ENCODE measurements around the gene SPATA13.

Gene SPATA13

GRCh38 chr13:24148414-24149235 lies 11.9 kb upstream of the SPATA13 start:
- Histone ChIP-seq H3K27me3 (no peaks in the 10 kb centered on the region), H3K9me3 (no peaks in the 10 kb centered on the region), H3K4me3 (no peak overlapping the region), H3K27ac (no peak overlapping the region), H3K36me3 (no peaks in the 10 kb centered on the region), H3K4me1 (peaks cover 0 to 6% (median 0%) of the 10 kb centered on the region in 4 donors)
- intact Hi-C loops (cut with DNase I; ENCODE audit: low total_unique reads), result no loop called here
- TF ChIP-seq, protein P1, sequence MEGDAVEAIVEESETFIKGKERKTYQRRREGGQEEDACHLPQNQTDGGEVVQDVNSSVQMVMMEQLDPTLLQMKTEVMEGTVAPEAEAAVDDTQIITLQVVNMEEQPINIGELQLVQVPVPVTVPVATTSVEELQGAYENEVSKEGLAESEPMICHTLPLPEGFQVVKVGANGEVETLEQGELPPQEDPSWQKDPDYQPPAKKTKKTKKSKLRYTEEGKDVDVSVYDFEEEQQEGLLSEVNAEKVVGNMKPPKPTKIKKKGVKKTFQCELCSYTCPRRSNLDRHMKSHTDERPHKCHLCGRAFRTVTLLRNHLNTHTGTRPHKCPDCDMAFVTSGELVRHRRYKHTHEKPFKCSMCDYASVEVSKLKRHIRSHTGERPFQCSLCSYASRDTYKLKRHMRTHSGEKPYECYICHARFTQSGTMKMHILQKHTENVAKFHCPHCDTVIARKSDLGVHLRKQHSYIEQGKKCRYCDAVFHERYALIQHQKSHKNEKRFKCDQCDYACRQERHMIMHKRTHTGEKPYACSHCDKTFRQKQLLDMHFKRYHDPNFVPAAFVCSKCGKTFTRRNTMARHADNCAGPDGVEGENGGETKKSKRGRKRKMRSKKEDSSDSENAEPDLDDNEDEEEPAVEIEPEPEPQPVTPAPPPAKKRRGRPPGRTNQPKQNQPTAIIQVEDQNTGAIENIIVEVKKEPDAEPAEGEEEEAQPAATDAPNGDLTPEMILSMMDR (IDR thresholded peaks at IDR 0.05), result no peak
- no peak for DNase-seq

GRCh38 chr13:24149246-24150032 lies 11.1 kb upstream of the SPATA13 start:
- no peaks in the 10 kb centered on the region for H3K36me3 ChIP-seq
- DNase-seq, result no peak
- H3K27me3 ChIP-seq, result no peaks in the 10 kb centered on the region
- TF ChIP-seq, protein P1 (IDR thresholded peaks at IDR 0.05), result no peak
- H3K9me3 ChIP-seq, result no peaks in the 10 kb centered on the region
- intact Hi-C loops (cut with DNase I; ENCODE audit: low total_unique reads), result no loop called here
- peaks cover 0 to 6% (median 0%) of the 10 kb centered on the region in 4 donors for H3K4me1 ChIP-seq
- H3K4me3 ChIP-seq, result no peak overlapping the region
- H3K27ac ChIP-seq, result no peak overlapping the region

- intact Hi-C loops (cut with DNase I; ENCODE audit: low total_unique reads), result no loop called here
- Histone ChIP-seq H3K4me1 (peaks cover 0 to 6% (median 0%) of the 10 kb centered on the region in 4 donors), H3K9me3 (no peaks in the 10 kb centered on the region), H3K36me3 (no peaks in the 10 kb centered on the region), H3K4me3 (no peak overlapping the region), H3K27me3 (no peaks in the 10 kb centered on the region), H3K27ac (no peak overlapping the region)
- no peak for DNase-seq
- TF ChIP-seq, protein P1 (IDR thresholded peaks at IDR 0.05), result no peak
Measured at GRCh38 chr13:24150572-24150971, 9.9 kb upstream of the SPATA13 start.

- Histone ChIP-seq H3K36me3 (no peaks in the 10 kb centered on the region), H3K4me1 (peaks cover 0 to 6% (median 0%) of the 10 kb centered on the region in 4 donors), H3K4me3 (no peak overlapping the region), H3K27ac (no peak overlapping the region), H3K9me3 (no peaks in the 10 kb centered on the region), H3K27me3 (no peaks in the 10 kb centered on the region)
- intact Hi-C loops (cut with DNase I; ENCODE audit: low total_unique reads), result no loop called here
- no peak for DNase-seq
- TF ChIP-seq, protein P1 (IDR thresholded peaks at IDR 0.05), result no peak
Measured at GRCh38 chr13:24151864-24152263, 8.7 kb upstream of the SPATA13 start.

GRCh38 chr13:24152292-24153214 lies 8.0 kb upstream of the SPATA13 start:
- TF ChIP-seq, protein P1 (IDR thresholded peaks at IDR 0.05), result no peak
- DNase-seq, result no peak
- Histone ChIP-seq H3K4me1 (peaks cover 0 to 6% (median 0%) of the 10 kb centered on the region in 4 donors), H3K27me3 (no peaks in the 10 kb centered on the region), H3K4me3 (no peak overlapping the region), H3K27ac (no peak overlapping the region), H3K36me3 (no peaks in the 10 kb centered on the region), H3K9me3 (no peaks in the 10 kb centered on the region)
- intact Hi-C loops (cut with DNase I; ENCODE audit: low total_unique reads), result no loop called here
